ENCODE results near the gene IL17C. TPM values are rescaled to one million over a fixed set of nuclear protein-coding genes. Genes with fewer than 3 reads are reported as not detected.

IL17C gene
- total and polyA plus RNA-seq, 9 donors: not detected

- DNase-seq: no peak
- H3K4me1 ChIP-seq (ENCODE audit: control insufficient read depth, insufficient read depth, low read length): peaks cover 23% of the 10 kb centered on the region
- peaks cover 58% of the 10 kb centered on the region for H3K36me3 ChIP-seq (ENCODE audit: control insufficient read depth, insufficient read depth, low read length)
- H3K27me3 ChIP-seq (ENCODE audit: control insufficient read depth, insufficient read depth, low read length): no peaks in the 10 kb centered on the region
- 69% methylated on average over 16 of the region's 20 CpGs for WGBS (ENCODE audit: insufficient coverage)
- H3K9me3 ChIP-seq (replicated peaks; ENCODE audit: control insufficient read depth, low read depth, low read length): no peaks in the 10 kb centered on the region
- no peak overlapping the region for H3K27ac ChIP-seq (ENCODE audit: low read length)
- H3K4me3 ChIP-seq (ENCODE audit: low read length): no peak overlapping the region
Observed at GRCh38 chr16:88618182-88618955, 20.0 kb upstream of the IL17C start.

GRCh38 chr16:88618956-88619667 is 19.3 kb upstream of the IL17C start:
- no peak overlapping the region for H3K4me3 ChIP-seq (ENCODE audit: low read length)
- H3K27ac ChIP-seq (ENCODE audit: low read length): no peak overlapping the region
- WGBS (ENCODE audit: insufficient coverage): 92% methylated on average over 19 of the region's 19 CpGs
- H3K9me3 ChIP-seq (replicated peaks; ENCODE audit: control insufficient read depth, low read depth, low read length): no peaks in the 10 kb centered on the region
- H3K27me3 ChIP-seq (ENCODE audit: control insufficient read depth, insufficient read depth, low read length): no peaks in the 10 kb centered on the region
- H3K4me1 ChIP-seq (ENCODE audit: control insufficient read depth, insufficient read depth, low read length): peaks cover 19% of the 10 kb centered on the region
- peaks cover 62% of the 10 kb centered on the region for H3K36me3 ChIP-seq (ENCODE audit: control insufficient read depth, insufficient read depth, low read length)
- no peak for DNase-seq

GRCh38 chr16:88619859-88620815 is 18.2 kb upstream of the IL17C start:
- Histone ChIP-seq H3K4me3 (ENCODE audit: low read length) (no peak overlapping the region), H3K4me1 (ENCODE audit: control insufficient read depth, insufficient read depth, low read length) (peaks cover 14% of the 10 kb centered on the region), H3K27ac (ENCODE audit: low read length) (no peak overlapping the region), H3K27me3 (ENCODE audit: control insufficient read depth, insufficient read depth, low read length) (no peaks in the 10 kb centered on the region), H3K36me3 (ENCODE audit: control insufficient read depth, insufficient read depth, low read length) (peaks cover 70% of the 10 kb centered on the region), H3K9me3 (replicated peaks; ENCODE audit: control insufficient read depth, low read depth, low read length) (no peaks in the 10 kb centered on the region)
- no peak for DNase-seq
- 94% methylated on average over 3 of the region's 14 CpGs for WGBS (ENCODE audit: insufficient coverage)

- Histone ChIP-seq H3K9me3 (replicated peaks; ENCODE audit: control insufficient read depth, low read depth, low read length) (no peaks in the 10 kb centered on the region), H3K36me3 (ENCODE audit: control insufficient read depth, insufficient read depth, low read length) (peaks cover 76% of the 10 kb centered on the region), H3K4me3 (ENCODE audit: low read length) (no peak overlapping the region), H3K27me3 (ENCODE audit: control insufficient read depth, insufficient read depth, low read length) (no peaks in the 10 kb centered on the region), H3K4me1 (ENCODE audit: control insufficient read depth, insufficient read depth, low read length) (peaks cover 6% of the 10 kb centered on the region), H3K27ac (ENCODE audit: low read length) (no peak overlapping the region)
- 92% methylated on average over 19 of the region's 19 CpGs for WGBS (ENCODE audit: insufficient coverage)
- DNase-seq: no peak
Observed at GRCh38 chr16:88622125-88622524, 16.2 kb upstream of the IL17C start.

- 96% methylated on average over 29 of the region's 29 CpGs for WGBS (ENCODE audit: insufficient coverage)
- Histone ChIP-seq H3K36me3 (ENCODE audit: control insufficient read depth, insufficient read depth, low read length) (peaks cover 78% of the 10 kb centered on the region), H3K4me3 (ENCODE audit: low read length) (no peak overlapping the region), H3K9me3 (replicated peaks; ENCODE audit: control insufficient read depth, low read depth, low read length) (no peaks in the 10 kb centered on the region), H3K4me1 (ENCODE audit: control insufficient read depth, insufficient read depth, low read length) (peaks cover 6% of the 10 kb centered on the region), H3K27ac (ENCODE audit: low read length) (no peak overlapping the region), H3K27me3 (ENCODE audit: control insufficient read depth, insufficient read depth, low read length) (no peaks in the 10 kb centered on the region)
- DNase-seq: no peak
Observed at GRCh38 chr16:88622866-88623265, 15.5 kb upstream of the IL17C start.

GRCh38 chr16:88623858-88624257 is 14.5 kb upstream of the IL17C start:
- 95% methylated on average over 8 of the region's 13 CpGs for WGBS (ENCODE audit: insufficient coverage)
- Histone ChIP-seq H3K36me3 (ENCODE audit: control insufficient read depth, insufficient read depth, low read length) (peaks cover 78% of the 10 kb centered on the region), H3K27me3 (ENCODE audit: control insufficient read depth, insufficient read depth, low read length) (no peaks in the 10 kb centered on the region), H3K4me3 (ENCODE audit: low read length) (no peak overlapping the region), H3K27ac (ENCODE audit: low read length) (no peak overlapping the region), H3K9me3 (replicated peaks; ENCODE audit: control insufficient read depth, low read depth, low read length) (no peaks in the 10 kb centered on the region), H3K4me1 (ENCODE audit: control insufficient read depth, insufficient read depth, low read length) (no peaks in the 10 kb centered on the region)
- no peak for DNase-seq

- Histone ChIP-seq H3K9me3 (replicated peaks; ENCODE audit: control insufficient read depth, low read depth, low read length) (no peaks in the 10 kb centered on the region), H3K4me1 (ENCODE audit: control insufficient read depth, insufficient read depth, low read length) (no peaks in the 10 kb centered on the region), H3K27ac (ENCODE audit: low read length) (no peak overlapping the region), H3K4me3 (ENCODE audit: low read length) (no peak overlapping the region), H3K27me3 (ENCODE audit: control insufficient read depth, insufficient read depth, low read length) (no peaks in the 10 kb centered on the region), H3K36me3 (ENCODE audit: control insufficient read depth, insufficient read depth, low read length) (peaks cover 72% of the 10 kb centered on the region)
- no peak for DNase-seq
- 89% methylated on average over 17 of the region's 18 CpGs for WGBS (ENCODE audit: insufficient coverage)
Observed at GRCh38 chr16:88624481-88624880, 13.9 kb upstream of the IL17C start.

GRCh38 chr16:88624977-88625576 is 13.3 kb upstream of the IL17C start:
- no peaks in the 10 kb centered on the region for H3K4me1 ChIP-seq (ENCODE audit: control insufficient read depth, insufficient read depth, low read length)
- no peaks in the 10 kb centered on the region for H3K9me3 ChIP-seq (replicated peaks; ENCODE audit: control insufficient read depth, low read depth, low read length)
- no peaks in the 10 kb centered on the region for H3K27me3 ChIP-seq (ENCODE audit: control insufficient read depth, insufficient read depth, low read length)
- peaks cover 74% of the 10 kb centered on the region for H3K36me3 ChIP-seq (ENCODE audit: control insufficient read depth, insufficient read depth, low read length)
- no peak overlapping the region for H3K4me3 ChIP-seq (ENCODE audit: low read length)
- no peak overlapping the region for H3K27ac ChIP-seq (ENCODE audit: low read length)
- WGBS (ENCODE audit: insufficient coverage): 80% methylated on average over 13 of the region's 17 CpGs
- no peak for DNase-seq

- H3K27ac ChIP-seq (ENCODE audit: low read length): no peak overlapping the region
- DNase-seq: no peak
- H3K4me1 ChIP-seq (ENCODE audit: control insufficient read depth, insufficient read depth, low read length): no peaks in the 10 kb centered on the region
- H3K9me3 ChIP-seq (replicated peaks; ENCODE audit: control insufficient read depth, low read depth, low read length): no peaks in the 10 kb centered on the region
- H3K36me3 ChIP-seq (ENCODE audit: control insufficient read depth, insufficient read depth, low read length): peaks cover 86% of the 10 kb centered on the region
- H3K27me3 ChIP-seq (ENCODE audit: control insufficient read depth, insufficient read depth, low read length): no peaks in the 10 kb centered on the region
- no peak overlapping the region for H3K4me3 ChIP-seq (ENCODE audit: low read length)
- WGBS (ENCODE audit: insufficient coverage): 83% methylated on average over 9 of the region's 9 CpGs
Observed at GRCh38 chr16:88626646-88627045, 11.7 kb upstream of the IL17C start.
